Measurements from ENCODE around the gene CHCHD6. TPM values are rescaled to one million over a fixed set of nuclear protein-coding genes. Genes with fewer than 3 reads are reported as not detected.

Gene CHCHD6
- total and polyA plus RNA-seq, 4 donors: 2.0 to 5.1 (median 3.9) TPM

GRCh38 chr3:126867863-126868200, 163.8 kb downstream of the CHCHD6 start:
- Histone ChIP-seq H3K27me3 (ENCODE audit: control insufficient read depth in 4 of 4, insufficient read depth in 4 of 4, low read length in 3 of 4) (no peaks in the 10 kb centered on the region), H3K4me3 (ENCODE audit: low read depth in 1 of 3, low read length in 3 of 3) (no peak overlapping the region), H3K27ac (ENCODE audit: low read depth in 1 of 2, low read length in 2 of 2) (no peak overlapping the region), H3K9ac (ENCODE audit: low read depth in 1 of 2, low read length in 2 of 2) (no peak overlapping the region), H3K4me1 (ENCODE audit: control insufficient read depth in 4 of 4, insufficient read depth in 4 of 4, low read length in 3 of 4) (no peaks in the 10 kb centered on the region), H3K36me3 (ENCODE audit: control insufficient read depth in 4 of 4, insufficient read depth in 3 of 4, low read depth in 1 of 4, low read length in 3 of 4) (no peaks in the 10 kb centered on the region), H3K9me3 (ENCODE audit: control insufficient read depth in 4 of 4, low read length in 3 of 4) (no peaks in the 10 kb centered on the region)
- WGBS: 100% methylated on average over 1 of the region's 1 CpG
- TF ChIP-seq TAF1 (conservative IDR thresholded peaks at IDR 0.05) (no peak), RAD21 (IDR thresholded peaks at IDR 0.05) (no peak)
- no peak for DNase-seq (ENCODE audit: low spot score)

GRCh38 chr3:126870608-126871210, 166.7 kb downstream of the CHCHD6 start:
- 96% methylated on average over 9 of the region's 9 CpGs for WGBS
- no peak overlapping the region for H3K9ac ChIP-seq (ENCODE audit: low read depth in 1 of 2, low read length in 2 of 2)
- H3K27ac ChIP-seq (ENCODE audit: low read depth in 1 of 2, low read length in 2 of 2): no peak overlapping the region
- no peak overlapping the region for H3K4me3 ChIP-seq (ENCODE audit: low read depth in 1 of 3, low read length in 3 of 3)
- H3K27me3 ChIP-seq (ENCODE audit: control insufficient read depth in 4 of 4, insufficient read depth in 4 of 4, low read length in 3 of 4): no peaks in the 10 kb centered on the region
- DNase-seq (ENCODE audit: low spot score): no peak
- no peaks in the 10 kb centered on the region for H3K4me1 ChIP-seq (ENCODE audit: control insufficient read depth in 4 of 4, insufficient read depth in 4 of 4, low read length in 3 of 4)
- TF ChIP-seq MAX (IDR thresholded peaks at IDR 0.05) (no peak), GABPA (IDR thresholded peaks at IDR 0.05 in 1 of 2, conservative IDR thresholded peaks at IDR 0.05 in 1 of 2) (no peak), EGR1 (IDR thresholded peaks at IDR 0.05; ENCODE audit: low read depth in 2 of 2) (no peak), FOXA1 (IDR thresholded peaks at IDR 0.05) (no peak), ZBTB33 (IDR thresholded peaks at IDR 0.05) (no peak), CTCF (IDR thresholded peaks at IDR 0.05; ENCODE audit: low read depth, low read length, missing input control) (no peak), RXRA (IDR thresholded peaks at IDR 0.05) (no peak), RAD21 (IDR thresholded peaks at IDR 0.05) (no peak), NR2F2 (IDR thresholded peaks at IDR 0.05) (no peak), HNF4A (conservative IDR thresholded peaks at IDR 0.05) (no peak), REST (IDR thresholded peaks at IDR 0.05) (no peak), YY1 (IDR thresholded peaks at IDR 0.05) (no peak), SP1 (IDR thresholded peaks at IDR 0.05) (no peak), HNF4G (IDR thresholded peaks at IDR 0.05) (no peak), FOXA2 (IDR thresholded peaks at IDR 0.05) (no peak), ATF3 (IDR thresholded peaks at IDR 0.05) (no peak), JUND (IDR thresholded peaks at IDR 0.05) (no peak), TAF1 (conservative IDR thresholded peaks at IDR 0.05) (no peak)
- H3K9me3 ChIP-seq (ENCODE audit: control insufficient read depth in 4 of 4, low read length in 3 of 4): no peaks in the 10 kb centered on the region
- no peaks in the 10 kb centered on the region for H3K36me3 ChIP-seq (ENCODE audit: control insufficient read depth in 4 of 4, insufficient read depth in 3 of 4, low read depth in 1 of 4, low read length in 3 of 4)

Measured in liver (tissue), 9 donors.